ENCODE results near the gene GOLT1A.

Gene GOLT1A

GRCh38 chr1:204181116-204181515 lies 32.7 kb downstream of the GOLT1A start:
- in situ Hi-C loops (cut with HindIII; ENCODE audit: low pct_ligation_motif_present, low sequenced_read_pairs): no loop called here
- DNase-seq: no peak
- Histone ChIP-seq H3K27me3 (replicated peaks) (no peaks in the 10 kb centered on the region), H3K27ac (no peak overlapping the region), H3K36me3 (replicated peaks) (no peaks in the 10 kb centered on the region), H3K4me3 (ENCODE audit: low read depth, low read length) (no peak overlapping the region)
- TF ChIP-seq, protein P1, sequence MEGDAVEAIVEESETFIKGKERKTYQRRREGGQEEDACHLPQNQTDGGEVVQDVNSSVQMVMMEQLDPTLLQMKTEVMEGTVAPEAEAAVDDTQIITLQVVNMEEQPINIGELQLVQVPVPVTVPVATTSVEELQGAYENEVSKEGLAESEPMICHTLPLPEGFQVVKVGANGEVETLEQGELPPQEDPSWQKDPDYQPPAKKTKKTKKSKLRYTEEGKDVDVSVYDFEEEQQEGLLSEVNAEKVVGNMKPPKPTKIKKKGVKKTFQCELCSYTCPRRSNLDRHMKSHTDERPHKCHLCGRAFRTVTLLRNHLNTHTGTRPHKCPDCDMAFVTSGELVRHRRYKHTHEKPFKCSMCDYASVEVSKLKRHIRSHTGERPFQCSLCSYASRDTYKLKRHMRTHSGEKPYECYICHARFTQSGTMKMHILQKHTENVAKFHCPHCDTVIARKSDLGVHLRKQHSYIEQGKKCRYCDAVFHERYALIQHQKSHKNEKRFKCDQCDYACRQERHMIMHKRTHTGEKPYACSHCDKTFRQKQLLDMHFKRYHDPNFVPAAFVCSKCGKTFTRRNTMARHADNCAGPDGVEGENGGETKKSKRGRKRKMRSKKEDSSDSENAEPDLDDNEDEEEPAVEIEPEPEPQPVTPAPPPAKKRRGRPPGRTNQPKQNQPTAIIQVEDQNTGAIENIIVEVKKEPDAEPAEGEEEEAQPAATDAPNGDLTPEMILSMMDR (IDR thresholded peaks at IDR 0.05; ENCODE audit: low read depth, low read length, missing control alignments): no peak

GRCh38 chr1:204180133-204180532 lies 33.7 kb downstream of the GOLT1A start:
- in situ Hi-C loops (cut with HindIII; ENCODE audit: low pct_ligation_motif_present, low sequenced_read_pairs): no loop called here
- H3K27ac ChIP-seq: no peak overlapping the region
- H3K36me3 ChIP-seq (replicated peaks): no peaks in the 10 kb centered on the region
- H3K4me3 ChIP-seq (ENCODE audit: low read depth, low read length): no peak overlapping the region
- TF ChIP-seq, protein P1 (IDR thresholded peaks at IDR 0.05; ENCODE audit: low read depth, low read length, missing control alignments): no peak
- no peak for DNase-seq
- H3K27me3 ChIP-seq (replicated peaks): no peaks in the 10 kb centered on the region

DNA sequence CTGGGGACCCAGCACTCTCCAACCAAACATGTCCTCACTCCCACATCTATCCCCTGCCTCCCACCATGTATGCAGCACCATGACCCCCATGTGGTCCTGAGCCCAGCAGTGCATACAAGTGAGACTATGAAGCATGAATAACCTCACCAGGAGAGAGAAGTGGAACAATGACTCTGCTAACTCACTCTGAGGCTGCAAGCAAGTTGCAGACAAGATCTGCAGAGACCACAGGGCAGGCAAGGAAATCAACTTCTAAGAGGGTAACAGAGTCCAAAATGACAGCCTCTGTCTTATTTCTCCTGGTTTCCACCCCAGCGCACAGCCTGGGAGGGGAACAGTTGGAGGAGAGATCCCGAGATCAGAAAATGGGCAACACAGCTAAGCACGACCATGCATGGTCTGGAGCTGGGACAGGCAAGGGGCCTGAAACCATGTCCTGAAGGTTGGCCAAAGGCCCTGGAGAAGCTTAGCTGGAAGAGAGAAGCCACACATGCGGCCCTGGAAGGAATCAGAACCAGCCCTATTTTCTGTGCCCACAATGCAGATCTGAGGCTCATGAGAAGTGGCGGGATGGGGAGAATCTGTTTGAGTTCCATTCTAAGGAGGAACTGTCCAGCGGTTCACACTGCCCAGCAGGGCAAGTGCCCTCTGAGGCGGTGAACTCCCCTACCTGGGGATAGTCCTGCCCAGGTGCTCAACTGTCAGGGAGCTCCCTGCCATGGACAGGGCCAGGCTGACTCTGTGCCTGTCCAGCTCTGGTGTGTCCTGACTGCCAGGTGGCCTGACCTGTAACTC lies 35.1 kb downstream of the GOLT1A start:
- no peak for DNase-seq
- TF ChIP-seq, protein P1 (IDR thresholded peaks at IDR 0.05; ENCODE audit: low read depth, low read length, missing control alignments): no peak
- no peak overlapping the region for H3K27ac ChIP-seq
- no peak overlapping the region for H3K4me3 ChIP-seq (ENCODE audit: low read depth, low read length)
- H3K36me3 ChIP-seq (replicated peaks): no peaks in the 10 kb centered on the region
- in situ Hi-C loops (cut with HindIII; ENCODE audit: low pct_ligation_motif_present, low sequenced_read_pairs): no loop called here
- no peaks in the 10 kb centered on the region for H3K27me3 ChIP-seq (replicated peaks)

- Histone ChIP-seq H3K27ac (no peak overlapping the region), H3K27me3 (replicated peaks) (no peaks in the 10 kb centered on the region), H3K4me3 (ENCODE audit: low read depth, low read length) (no peak overlapping the region), H3K36me3 (replicated peaks) (no peaks in the 10 kb centered on the region)
- DNase-seq: no peak
- TF ChIP-seq, protein P1 (IDR thresholded peaks at IDR 0.05; ENCODE audit: low read depth, low read length, missing control alignments): no peak
- in situ Hi-C loops (cut with HindIII; ENCODE audit: low pct_ligation_motif_present, low sequenced_read_pairs): no loop called here
Observed at GRCh38 chr1:204177133-204177532, 36.7 kb downstream of the GOLT1A start.

GRCh38 chr1:204176049-204176448 lies 37.7 kb downstream of the GOLT1A start:
- in situ Hi-C loops (cut with HindIII; ENCODE audit: low pct_ligation_motif_present, low sequenced_read_pairs): no loop called here
- Histone ChIP-seq H3K27me3 (replicated peaks) (no peaks in the 10 kb centered on the region), H3K36me3 (replicated peaks) (no peaks in the 10 kb centered on the region), H3K4me3 (ENCODE audit: low read depth, low read length) (no peak overlapping the region), H3K27ac (no peak overlapping the region)
- TF ChIP-seq, protein P1 (IDR thresholded peaks at IDR 0.05; ENCODE audit: low read depth, low read length, missing control alignments): no peak
- no peak for DNase-seq

DNA sequence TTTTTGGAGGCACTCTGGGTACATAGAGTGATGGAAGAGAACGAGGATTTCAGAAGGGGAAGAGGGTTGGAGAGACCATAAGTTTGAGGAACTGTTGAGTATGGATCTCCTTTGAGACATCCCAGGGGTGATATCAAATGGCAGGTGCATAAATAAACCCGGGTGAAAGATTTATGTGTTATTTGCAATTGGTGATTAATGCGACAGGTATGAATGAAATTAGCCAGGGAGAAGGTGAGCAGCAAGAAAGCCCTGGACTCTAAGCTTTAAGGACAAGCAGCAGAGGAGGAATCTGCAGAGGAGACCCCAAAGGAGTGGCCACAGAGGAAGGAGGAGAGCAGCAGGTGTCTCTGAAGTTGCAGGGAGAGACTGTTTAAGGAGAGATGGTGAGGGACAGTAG lies 38.8 kb downstream of the GOLT1A start:
- in situ Hi-C loops (cut with HindIII; ENCODE audit: low pct_ligation_motif_present, low sequenced_read_pairs): loop anchor here (25.0 kb wide), 1 partner anchor 187 kb away; the partner anchor contains the start of gene PLEKHA6
- no peak for DNase-seq
- Histone ChIP-seq H3K27me3 (replicated peaks) (no peaks in the 10 kb centered on the region), H3K36me3 (replicated peaks) (no peaks in the 10 kb centered on the region), H3K27ac (no peak overlapping the region), H3K4me3 (ENCODE audit: low read depth, low read length) (no peak overlapping the region)
- TF ChIP-seq, protein P1 (IDR thresholded peaks at IDR 0.05; ENCODE audit: low read depth, low read length, missing control alignments): no peak
